HK-2 (cell line): Measurements from ENCODE around the gene ATP5MK.
"Not testable (repeated sequence)": the region's sequence is repeated elsewhere in the genome, so short reads cannot be mapped to it uniquely, and the experiment has no call there.

Source experiments
- DNase-seq: peaks from one replicate; pipeline ENCODE4 v3.0.0-alpha.2; 2018; ENCODE audit not compliant: unreplicated experiment

ATP5MK gene, protein sequence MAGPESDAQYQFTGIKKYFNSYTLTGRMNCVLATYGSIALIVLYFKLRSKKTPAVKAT

DNA sequence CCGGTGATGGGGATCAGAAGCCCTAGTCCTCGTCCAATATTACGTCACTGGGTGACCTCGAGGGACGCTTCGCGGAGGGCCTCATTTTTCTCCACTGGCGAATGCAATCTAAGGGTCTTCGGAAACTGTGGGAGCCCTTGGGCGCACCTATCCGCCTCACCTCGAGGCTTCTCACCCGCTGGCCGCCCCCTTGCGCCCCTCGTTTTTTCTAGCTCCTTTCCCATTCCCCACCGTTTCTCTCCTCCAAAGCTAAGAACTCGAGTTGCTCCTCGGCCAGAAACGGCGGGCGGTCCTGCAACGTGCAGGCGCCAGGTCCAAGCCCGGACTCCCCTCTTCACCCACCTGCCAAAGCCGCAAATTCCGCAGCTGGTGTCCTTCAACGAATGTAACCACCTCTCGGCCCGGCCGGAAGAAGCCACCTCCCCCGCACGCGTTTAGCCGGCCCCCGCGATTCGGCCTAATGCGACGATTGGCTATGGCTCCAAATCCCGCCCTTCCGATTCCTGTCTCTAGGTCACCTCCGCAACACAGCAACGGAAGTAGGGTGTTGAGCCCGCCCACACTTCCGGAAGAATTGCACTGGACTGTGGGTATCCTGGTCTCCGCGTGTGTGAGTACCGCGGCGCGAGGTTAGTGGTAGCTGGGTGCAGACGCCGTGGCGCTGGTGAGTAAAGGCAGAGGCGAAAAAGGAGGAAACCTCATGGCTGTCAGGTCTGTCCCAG lies at the start of gene ATP5MK, which contains the start of gene PDCD11:
TSS of gene ATP5MK (minus strand) at position 409 of the 722 bp plus-strand sequence. CDS start 4,018 bp downstream, outside the sequence.
TSS of gene PDCD11 (plus strand) at position 560 of the 722 bp plus-strand sequence. CDS start 1,801 bp downstream, outside the sequence.
- peak; percentile 99 for DNase-seq

DNA sequence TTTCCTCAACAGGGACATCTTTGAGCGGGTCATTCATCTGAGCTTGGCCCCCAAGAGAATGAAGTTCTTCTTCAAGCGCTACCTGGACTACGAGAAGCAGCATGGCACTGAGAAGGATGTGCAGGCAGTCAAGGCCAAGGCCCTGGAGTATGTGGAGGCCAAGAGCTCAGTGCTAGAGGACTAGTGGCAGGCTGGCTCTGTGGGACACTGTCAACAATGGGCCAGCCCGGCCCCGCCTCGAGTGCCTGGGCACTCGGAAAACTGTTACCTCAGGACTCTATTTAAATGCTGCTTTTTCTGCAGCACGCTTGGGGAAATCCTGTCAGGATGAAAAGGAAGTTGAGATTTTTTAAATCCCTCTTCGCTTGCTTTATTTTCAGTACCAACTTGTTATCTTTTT lies 49.1 kb upstream of the ATP5MK start:
- no peak for DNase-seq

DNA sequence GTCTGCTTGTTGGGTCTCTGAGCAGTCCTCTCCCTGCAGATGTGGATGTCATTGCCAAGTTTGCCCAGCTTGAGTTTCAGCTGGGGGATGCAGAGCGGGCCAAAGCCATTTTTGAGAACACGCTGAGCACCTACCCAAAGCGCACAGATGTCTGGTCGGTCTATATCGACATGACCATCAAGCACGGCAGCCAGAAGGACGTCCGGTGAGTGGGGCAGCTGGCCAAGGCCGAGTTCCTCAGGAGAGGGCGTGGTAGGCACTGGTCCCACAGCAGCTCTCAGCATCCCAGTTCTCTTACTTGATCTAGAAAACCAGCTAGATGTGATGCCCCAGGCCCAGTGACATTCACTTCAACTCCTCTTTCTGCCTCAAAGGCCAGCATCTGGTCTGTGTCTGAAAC lies 48.2 kb upstream of the ATP5MK start:
- no peak for DNase-seq

DNA sequence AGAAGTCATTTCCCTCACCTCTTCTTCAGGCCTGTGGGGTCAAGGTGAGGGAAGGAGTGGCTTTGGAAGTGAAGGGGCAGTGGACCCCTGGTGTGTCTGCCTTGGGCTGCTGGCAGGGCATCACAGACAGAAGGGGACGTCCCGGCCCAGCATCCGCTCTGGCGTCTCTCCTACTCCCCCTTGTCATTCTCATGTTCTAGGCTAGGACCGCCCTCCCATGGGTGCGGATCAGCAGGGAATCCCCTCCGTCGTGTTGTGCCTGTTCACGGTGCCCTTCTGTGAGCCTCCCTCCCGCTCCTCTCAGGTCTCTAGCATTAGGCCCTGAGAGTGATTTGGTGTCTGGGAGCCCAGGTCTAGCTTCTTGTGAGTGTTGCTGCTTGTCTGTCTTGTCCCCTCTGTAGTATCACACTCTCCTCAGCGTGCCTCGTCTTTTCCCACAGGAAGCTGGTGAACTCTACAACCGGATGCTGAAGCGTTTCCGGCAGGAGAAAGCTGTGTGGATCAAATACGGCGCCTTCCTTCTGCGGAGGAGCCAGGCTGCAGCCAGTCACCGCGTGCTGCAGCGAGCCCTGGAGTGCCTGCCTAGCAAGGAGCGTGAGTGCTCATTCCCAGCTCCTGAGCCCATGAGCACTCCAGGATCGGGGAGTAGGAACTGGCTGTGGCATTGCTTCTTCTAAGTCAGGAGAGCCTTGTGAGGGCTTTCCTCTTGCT lies 47.4 kb upstream of the ATP5MK start:
- DNase-seq = no peak

DNA sequence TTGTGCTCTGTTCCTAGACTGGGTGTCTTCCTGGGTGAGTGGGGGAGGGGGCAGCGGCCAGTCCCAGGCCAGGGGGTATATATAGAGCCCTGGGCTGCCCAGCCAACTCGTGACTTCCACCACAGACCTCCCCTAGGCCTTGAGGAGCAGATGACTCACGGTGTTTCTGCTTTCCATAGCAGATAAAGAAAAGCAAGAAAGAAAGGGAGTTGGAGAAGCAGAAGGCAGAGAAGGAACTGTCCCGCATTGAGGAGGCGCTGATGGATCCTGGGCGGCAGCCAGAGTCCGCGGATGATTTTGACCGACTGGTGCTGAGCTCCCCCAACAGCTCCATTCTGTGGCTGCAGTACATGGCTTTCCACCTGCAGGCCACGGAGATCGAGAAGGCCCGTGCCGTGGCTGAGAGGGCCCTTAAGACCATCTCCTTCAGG lies 45.8 kb upstream of the ATP5MK start:
- peak; percentile 58 for DNase-seq

DNA sequence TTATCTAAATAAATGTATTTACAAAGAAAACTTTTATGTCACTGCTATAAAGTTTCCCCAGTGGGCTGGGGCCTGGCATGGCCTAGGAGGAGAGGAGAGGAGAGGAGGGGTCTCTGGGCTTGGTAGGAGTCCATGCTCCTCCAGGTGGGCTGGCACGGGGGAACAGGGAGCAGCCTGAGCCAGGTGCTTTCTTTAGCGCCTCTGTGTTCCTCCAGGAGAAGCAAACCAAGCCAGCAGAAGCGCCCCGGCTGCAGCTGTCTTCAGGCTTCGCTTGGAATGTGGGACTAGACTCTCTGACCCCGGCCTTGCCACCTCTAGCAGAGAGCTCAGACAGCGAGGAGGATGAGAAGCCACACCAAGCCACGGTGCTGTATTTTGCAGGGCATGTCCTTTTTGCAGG lies 45.3 kb upstream of the ATP5MK start:
- DNase-seq = no peak

DNA sequence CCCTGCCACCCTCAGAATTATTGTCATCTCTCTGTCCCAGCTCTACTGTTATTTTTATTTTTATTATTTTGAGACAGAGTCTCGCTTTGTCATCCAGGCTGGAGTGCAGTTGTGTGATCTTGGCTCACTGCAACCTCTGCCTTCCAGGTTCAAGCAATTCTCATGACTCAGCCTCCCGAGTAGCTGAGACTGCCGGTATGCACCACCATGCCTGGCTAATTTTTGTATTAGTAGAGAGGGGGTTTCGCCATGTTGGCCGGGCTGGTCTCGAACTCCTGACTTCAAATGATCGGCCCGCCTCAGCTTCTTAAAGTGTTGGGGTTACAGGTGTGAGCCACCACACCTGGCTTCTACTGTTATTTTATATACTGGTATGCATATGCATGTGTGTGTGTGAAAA lies 44.9 kb upstream of the ATP5MK start:
- DNase-seq = no peak

DNA sequence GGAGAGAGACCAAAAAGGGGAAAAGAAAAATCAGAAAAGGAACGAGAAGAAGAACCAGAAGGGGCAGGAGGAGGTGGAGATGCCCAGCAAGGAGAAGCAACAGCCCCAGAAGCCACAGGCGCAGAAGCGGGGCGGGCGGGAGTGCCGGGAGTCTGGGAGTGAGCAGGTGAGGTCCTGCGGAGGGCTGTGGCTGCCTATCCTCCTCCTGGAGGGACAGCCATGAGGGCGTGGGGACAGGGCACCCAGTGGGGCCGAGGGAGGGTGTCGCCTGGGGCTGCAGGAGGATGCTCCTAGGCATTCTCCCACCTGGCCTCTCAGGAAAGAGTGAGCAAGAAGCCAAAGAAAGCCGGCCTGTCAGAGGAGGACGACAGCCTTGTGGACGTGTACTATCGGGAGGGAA lies 44.1 kb upstream of the ATP5MK start:
- DNase-seq = no peak

DNA sequence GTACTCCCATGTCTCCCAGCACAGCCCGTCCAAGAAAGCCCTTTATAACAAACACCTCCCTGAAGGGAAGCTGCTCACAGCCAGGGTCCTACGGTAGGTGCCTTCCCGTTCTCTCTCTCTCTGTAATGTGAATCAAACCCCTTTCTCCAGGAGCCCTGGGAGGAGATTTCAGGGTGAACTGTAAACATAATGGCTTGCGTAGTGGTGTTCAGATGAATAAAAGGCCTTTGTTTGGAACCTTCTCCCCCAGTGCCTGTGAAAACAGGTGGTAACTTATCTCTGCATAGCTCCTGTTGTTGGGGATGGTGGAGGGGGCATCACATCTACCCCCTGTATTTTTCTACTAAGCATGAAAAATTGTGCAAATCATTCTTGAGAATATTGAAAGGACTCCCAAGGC lies 43.5 kb upstream of the ATP5MK start:
- no peak for DNase-seq

DNA sequence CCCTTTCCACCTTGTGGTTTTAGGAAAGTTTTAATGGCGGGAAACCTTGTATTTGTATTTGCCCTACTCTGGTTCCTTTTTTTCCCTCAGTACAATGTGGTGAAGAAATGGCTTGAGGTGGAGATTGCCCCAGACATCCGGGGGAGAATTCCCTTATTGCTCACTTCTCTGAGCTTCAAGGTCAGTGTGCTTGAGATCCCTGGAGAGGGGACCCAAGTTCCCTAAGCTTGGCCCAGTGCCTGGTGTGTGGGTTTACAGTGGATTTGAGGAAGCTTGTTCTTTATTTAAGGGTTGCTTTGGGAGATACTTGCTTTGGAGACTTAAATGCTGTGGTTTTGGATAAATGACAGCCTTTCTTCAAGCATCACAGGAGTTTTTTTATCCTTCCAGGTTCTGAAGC lies 37.6 kb upstream of the ATP5MK start:
- DNase-seq = no peak

DNA sequence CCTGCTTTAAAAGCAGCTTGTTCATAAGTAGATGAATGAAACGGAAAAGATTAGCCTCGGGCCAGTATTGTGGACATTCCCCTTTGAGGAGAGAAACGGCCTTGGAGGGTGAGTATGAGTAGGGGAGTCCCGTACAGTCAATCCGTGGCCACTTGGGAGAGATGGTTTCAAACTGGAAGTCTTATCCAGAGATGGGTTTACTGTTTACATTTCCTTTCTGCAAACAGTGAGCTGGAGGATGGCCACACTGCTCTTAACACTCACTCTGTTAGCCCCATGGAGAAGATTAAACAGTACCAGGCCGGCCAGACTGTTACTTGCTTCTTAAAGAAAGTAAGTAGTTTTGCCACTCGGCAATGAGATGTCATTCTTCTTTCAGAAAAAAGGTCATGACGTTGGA lies 35.6 kb upstream of the ATP5MK start:
- no peak for DNase-seq

DNA sequence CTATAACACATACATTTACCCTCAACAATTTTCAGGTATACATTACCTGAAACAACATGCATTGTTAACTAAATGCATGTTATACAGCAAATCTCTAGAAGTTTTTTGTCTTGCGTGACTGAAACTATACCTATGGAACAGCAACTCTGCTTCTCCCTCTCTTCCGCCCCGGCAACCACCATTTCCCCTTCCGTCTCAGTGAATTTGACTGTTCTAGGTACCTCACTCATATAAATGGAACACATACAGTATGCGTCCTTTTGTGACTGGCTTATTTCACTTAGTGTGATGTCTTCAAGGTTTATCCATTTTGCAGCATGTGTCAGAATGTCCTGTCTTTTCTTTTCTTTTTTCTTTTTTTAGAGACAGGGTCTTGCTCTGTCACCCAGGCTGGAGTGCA lies 33.4 kb upstream of the ATP5MK start:
- no peak for DNase-seq

DNA sequence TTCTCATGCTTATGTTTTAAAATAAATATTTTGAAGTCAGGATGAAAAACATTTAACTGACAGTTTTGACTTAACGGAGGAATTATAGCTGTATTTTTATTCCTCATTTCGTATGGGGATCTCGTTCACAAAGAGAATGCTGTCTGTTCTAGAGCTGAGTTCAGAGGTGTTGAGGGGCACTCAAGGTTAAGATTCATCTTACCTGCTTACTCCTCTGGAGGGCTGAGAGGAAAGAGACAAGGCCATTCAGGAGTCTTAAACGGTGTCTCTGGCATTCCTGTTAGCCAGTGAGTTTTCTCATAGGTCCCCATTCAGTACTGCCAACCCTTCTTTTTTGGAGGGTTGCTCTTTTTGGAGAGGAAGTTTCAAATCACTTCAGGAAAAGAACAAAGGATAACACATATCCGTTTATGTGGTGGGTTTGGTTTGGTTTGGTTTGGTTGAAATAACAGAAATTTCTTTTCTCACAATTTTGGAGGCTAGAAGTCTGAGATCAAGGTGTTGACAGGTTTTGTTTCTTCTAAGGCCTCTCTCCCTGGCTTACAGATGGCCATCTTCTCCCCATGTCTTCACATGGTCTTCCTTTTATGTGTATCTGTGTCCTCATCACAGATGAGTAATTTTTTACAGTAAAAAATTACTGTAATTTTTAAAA lies 32.8 kb upstream of the ATP5MK start:
- no peak for DNase-seq

DNA sequence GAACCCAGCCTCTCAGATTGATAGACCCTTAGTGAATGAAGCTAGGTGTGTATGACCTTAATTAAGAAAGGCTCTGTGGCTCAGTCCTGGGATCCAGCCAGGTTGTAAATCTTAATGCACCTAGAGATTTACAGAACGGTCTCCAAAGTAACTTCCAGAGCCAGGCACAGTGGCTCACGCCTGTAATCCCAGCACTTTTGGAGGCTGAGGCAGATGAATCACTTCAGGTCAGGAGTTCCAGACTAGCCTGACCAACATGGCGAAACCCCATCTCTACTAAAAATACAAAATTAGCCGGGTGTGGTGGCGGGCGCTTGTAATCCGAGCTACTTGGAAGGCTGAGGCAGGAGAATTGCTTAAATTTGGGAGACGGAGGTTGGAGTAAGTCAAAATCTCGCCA lies 31.6 kb upstream of the ATP5MK start:
- no peak for DNase-seq

DNA sequence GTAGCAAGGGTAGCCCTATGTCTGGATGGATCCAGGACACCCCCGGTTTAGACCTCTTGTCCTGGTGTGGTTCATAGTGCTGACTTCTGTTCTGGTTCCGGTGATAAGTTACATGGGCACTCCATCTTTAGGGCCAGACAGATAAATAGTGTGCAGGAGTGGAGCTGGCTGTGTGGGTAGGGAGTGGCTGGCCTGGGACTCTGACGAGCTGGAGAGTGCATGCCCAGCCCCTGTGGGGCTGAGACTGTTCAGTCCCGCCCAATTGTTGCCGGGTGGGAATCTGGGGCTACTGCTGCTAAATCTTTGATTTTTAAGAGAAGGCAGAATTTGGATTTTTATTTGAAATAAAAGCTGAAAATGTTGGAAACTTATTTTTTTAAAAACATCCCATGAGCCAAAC lies 27.5 kb upstream of the ATP5MK start:
- DNase-seq = no peak

DNA sequence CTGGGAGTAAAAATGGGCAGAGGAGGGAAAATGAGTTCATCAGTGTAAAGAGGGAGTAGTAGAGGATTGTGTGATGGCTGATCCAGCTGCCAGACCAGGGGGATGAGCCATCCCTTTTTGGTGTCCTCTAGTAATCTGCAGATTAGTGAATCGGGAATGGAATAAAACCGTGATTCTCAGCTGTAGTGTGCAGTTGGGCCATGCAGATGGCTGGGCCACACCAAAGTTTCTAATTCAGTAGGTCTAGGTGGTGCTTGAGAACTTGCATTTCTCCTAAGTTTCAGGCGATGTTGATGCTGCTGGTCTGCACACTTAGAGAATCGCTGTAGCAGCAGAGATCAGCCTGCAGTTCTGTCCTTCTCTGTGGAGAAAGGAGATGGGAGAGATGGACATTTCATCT lies 22.8 kb upstream of the ATP5MK start:
- DNase-seq = no peak

DNA sequence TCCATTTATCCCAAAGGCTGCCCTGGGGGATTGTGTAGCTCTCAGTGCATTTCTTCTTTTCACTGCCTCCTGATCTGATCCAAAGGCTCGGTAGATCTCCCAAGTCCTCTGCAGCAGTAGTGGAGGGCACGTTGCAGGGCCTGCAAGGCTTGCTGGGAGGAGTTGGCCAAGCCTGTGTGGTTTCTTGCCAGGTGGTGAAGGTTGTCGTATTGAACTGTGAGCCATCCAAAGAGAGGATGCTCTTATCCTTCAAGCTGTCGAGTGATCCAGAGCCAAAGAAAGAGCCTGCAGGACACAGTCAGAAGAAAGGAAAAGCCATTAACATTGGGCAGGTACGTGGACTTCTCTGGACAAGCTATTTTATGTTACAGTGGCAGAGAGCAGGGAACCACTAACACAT lies 21.3 kb upstream of the ATP5MK start:
- DNase-seq = no peak

DNA sequence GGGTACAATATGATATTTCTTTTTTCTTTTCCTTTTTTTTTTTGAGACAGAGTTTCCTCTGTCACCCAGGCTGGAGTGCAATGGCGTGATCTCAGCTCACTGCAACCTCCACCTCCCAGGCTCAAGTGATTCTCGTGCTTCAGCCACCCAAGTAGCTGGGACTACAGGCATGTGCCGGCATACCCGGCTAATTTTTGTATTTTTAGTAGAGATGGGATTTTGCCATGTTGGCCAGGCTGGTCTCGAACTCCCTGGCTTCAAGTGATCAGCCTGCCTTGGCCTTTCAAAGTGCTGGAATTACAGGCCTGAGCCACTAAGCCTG lies 20.8 kb upstream of the ATP5MK start:
- not testable (repeated sequence) for DNase-seq

DNA sequence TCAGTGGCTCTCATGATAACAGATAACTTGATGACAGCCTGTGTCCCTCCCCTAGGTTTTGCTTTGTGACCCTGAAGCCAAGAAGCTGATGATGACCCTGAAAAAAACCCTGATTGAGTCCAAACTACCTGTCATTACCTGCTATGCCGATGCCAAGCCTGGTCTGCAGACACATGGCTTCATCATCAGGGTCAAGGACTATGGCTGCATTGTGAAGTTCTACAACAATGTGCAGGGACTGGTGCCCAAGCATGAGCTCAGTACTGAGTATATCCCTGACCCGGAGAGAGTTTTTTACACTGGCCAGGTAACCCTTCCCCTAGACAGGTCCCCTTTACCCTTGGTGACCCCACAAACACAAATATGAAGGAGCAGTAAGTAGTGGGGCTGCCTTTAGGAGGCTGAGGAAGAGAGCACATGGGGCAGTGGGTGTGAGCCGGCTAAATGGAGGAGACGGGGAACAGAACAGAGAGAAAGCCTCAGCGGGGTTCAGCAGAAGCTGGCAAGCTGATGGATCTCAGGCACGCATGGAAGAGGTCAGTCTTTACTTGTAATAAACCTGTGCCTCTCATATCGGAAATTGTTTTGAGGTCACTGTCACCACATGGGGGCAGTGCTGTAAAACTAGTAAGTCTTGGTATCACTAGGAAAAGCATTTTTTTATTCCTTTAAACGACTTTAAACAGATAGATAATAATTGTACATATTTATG lies 20.3 kb upstream of the ATP5MK start:
- DNase-seq = peak; percentile 24

DNA sequence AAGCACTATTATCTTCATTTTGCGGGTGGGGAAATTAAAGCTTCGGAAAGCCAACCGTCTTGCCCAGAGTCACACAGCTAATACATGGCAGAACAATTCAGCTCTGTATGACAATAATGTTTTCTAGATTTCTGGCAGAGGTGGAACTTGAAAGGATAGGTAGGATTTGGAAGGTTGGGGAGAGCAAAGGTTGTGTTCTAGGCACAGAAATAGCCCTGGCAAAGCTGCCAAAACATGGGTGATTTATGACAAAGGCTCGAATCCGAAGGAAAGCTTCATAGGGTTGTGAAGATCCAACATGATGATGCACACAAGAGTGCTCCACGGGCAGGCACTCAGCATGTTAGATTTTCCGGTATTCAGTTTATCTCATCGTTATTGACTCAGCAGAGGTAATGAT lies 19.3 kb upstream of the ATP5MK start:
- no peak for DNase-seq

DNA sequence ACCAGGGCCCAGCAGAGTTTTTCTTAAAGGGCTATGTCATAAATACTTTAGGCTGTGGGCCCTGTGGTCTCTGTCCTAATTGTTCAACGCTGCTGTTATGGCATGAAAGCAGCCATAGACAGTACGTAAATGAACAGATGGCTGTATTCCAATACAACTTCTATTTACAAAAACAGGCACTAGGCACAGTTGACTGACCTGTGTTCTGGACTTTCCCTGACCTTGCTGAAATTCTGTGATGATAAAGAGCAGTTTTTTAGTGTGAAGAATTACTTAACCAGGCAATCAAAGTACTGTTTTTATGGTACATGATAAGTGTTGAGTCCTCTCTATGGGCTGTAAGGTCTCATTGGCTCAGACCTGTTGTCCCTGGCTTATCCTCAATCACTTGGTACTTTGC lies 17.3 kb upstream of the ATP5MK start:
- no peak for DNase-seq

DNA sequence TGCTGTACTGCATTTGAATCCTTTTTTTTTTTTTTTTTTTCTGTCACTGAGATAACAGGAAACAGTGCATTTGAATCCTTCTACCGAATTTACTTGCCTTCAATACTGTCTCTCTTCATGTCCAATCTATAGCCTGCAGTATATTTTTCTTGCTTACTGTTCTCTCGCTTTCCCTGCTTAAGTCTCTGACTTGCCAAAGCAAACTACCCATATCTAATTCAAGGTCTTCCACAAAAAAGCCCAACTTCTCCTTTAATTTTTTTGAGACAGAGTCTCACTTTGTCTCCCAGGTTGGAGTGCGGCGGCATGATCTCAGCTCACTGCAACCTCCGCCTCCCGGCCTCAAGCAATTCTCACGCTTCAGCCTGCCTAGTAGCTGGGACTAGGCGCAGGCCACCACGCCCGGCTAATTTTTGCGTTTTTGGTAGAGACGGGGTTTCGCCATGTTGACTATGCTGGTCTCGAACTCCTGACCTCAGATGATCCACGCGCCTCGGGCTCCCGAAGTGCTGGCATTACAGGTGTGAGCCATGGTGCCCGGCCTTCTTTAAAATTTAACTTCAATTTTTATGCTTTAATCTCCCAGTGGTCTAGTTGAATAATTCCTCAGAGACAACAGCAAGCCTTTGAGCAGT lies 1.0 kb upstream of the ATP5MK start:
- no peak for DNase-seq
